ENCODE measurements around the gene PXMP4.

The PXMP4 gene

DNA sequence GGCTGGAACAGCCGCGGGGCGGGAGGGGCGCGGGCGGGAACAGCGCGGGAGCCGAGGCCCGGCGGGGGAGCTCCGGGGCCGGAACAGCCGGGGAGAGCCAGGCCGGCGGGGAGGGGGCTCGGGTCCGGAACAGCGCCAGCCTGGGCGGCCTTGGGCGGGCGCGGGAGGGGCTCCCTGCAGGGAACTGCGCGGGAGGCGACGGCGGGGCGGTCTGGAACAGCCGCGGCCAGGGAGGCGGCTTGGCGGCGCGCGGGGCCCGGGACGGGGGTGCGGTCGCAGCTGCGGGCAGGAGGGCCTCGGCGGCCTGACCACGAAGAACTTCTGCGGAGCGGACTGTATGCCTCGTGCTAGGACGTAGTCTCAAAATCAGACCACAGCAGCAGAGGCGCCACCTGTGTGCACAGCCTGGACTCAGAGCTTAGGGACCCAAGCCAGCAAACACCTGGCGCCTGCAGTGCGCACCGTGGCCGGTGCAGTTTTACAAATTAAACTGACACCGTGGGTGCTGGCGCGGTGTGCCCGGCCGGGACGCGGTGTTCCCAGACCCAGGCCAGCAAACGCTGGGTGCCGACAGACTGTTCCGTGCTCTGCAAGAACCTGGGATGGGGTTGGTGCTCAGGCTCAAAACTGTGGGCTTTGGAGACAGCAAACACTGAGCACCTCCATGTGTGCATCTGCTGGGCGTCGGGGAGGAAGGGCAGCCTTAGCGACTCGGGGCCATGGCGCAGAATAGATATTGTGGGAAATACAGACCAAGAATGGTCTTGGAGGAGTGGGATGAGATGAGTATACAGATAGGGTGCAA is 12.3 kb upstream of the PXMP4 start:
- no peak for DNase-seq (ENCODE audit: low read depth)

- peak; percentile 80 for DNase-seq (ENCODE audit: low read depth)
Observed at GRCh38 chr20:33731693-33732165, 11.6 kb upstream of the PXMP4 start, which contains the start of gene ZNF341. Gene ZNF341 (plus strand): TSS chr20:33731996. CDS start chr20:33732022, 26 bp downstream.

DNA sequence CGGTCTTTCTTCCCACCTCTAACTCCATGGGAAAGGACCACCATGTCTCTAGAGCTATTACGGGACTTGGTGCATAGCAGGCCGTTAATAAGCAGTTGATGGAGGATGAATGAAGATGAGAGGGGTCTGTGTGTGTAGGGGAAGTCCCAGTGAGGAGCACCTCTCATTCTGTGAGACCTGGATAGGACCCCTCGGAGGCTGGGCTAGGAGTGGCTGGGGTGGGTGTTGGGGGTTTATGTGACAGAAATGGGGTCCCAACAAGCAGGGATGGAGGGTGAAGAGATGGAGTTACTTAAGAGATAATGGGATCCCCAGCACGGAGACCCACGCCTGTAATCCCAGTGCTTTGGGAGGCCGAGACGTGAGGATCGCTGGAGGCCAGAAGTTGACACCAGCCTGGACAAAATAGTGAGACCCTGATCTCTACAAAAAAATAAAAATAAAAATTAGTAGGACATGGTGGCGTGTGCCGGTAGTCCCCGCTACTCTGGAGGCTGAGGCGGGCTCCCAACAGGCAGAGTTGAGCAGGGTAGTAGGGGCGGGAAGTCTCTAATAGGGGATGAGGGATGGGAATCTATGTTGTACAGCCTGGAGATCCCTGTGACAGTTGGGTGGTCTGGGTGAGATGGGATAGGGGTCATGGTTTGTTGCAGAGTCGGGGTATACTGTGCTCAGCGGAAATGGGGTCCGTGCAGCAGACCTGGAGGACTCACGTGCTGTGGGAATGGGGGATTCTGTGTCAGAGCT is 11.0 kb upstream of the PXMP4 start:
- no peak for DNase-seq (ENCODE audit: low read depth)

DNA sequence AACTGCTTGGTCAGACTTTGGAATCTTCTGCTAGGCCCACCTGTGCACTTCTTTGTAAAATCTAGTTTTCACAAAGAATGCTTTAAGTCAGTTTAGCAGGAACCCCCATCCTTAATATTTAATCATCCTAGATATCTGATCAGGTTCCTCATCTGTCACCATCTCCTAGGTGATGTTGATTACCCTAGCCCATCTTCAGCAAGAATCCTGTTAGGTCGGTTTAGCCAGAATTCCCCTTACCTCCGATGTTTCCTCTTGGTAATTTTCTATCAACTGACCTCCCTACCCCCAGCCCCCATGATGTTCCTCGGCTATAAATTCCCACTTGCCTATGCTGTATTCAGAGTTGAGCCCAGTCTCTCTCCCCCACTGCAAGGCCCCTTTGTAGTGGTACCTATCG is 9.0 kb upstream of the PXMP4 start:
- DNase-seq (ENCODE audit: low read depth), result no peak

DNA sequence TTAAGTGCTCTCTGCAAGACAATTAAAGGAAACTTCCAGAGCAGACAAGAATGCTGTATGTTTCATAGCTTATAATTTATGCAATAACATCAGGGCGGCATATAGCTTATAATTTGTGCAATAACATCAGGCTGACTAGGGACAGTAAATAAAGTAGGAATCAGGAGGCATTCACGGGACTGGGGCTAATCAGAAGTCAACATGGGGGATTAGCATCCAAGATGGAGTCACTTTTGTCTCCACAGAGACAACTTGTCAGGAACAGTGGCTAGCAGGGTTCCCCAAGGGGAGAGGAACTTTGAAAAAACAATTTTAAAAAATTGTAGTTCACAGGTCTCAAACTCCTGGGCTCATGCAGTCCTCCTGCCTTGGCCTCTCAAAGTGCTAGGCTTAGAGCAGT is 8.4 kb upstream of the PXMP4 start:
- no peak for DNase-seq (ENCODE audit: low read depth)

DNA sequence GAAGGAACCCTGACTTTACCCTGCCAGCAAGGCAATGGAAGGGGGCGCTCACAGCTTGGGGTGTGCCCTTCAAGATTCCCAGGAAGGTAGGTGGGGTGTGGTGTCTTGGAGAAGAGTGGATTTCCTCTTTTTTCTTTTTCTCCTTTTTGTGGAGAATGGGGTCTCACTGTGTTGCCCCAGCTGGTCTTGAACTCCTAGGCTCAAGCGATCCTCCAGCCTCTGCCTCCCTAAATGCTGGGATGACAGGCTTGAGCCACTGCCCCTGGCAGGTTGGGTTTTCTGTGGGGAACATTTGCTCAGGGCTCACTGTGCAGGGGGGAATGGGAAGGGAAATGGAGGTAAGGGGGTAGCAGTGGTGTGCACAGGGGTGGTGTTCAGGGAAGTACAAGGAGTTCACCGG is 7.7 kb upstream of the PXMP4 start:
- DNase-seq (ENCODE audit: low read depth), result no peak

DNA sequence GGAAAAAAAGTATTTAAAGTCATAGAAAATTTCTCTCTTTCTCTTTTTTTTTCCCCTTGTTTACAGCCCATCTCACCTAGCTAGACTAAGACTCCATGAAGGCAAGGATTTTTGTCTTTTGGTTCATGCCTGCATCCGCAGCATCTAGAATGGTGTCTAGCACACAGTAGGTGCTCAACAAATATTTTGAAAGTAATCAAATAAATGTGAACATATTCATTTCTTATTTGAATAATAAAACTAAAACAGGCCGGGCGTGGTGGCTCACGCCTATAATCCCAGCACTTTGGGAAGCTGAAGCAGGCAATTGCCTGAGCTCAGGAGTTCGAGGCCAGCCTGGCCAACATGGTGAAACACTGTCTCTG is 7.0 kb upstream of the PXMP4 start:
- DNase-seq (ENCODE audit: low read depth), result no peak

GRCh38 chr20:33725607-33726264 is 5.6 kb upstream of the PXMP4 start:
- no peak for DNase-seq (ENCODE audit: low read depth)

- no peak for DNase-seq (ENCODE audit: low read depth)
Observed at GRCh38 chr20:33724439-33725094, 4.5 kb upstream of the PXMP4 start.

GRCh38 chr20:33721391-33722140 is 1.5 kb upstream of the PXMP4 start:
- no peak for DNase-seq (ENCODE audit: low read depth)

- no peak for DNase-seq (ENCODE audit: low read depth)
Observed at GRCh38 chr20:33719277-33719988, 677 bp downstream of the PXMP4 start.

DNA sequence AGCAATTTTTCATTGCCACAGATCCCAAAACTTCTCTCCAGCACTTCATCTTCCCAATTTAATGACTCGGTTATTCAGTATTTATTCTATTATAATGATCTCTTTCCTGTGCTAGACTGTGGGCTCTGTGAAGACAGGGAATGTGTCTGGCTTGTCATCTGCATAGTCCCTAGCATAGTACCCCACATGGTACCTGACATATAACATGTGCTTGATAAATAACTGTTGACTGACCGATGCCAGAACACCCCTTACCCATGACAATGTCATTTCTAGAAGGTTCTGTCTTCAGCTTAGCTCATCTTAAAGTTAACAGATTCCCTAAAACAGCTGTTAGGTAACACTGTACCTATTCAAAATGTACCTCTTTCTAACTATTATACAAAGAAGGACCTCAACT is 3.6 kb downstream of the PXMP4 start:
- DNase-seq (ENCODE audit: low read depth), result no peak

DNA sequence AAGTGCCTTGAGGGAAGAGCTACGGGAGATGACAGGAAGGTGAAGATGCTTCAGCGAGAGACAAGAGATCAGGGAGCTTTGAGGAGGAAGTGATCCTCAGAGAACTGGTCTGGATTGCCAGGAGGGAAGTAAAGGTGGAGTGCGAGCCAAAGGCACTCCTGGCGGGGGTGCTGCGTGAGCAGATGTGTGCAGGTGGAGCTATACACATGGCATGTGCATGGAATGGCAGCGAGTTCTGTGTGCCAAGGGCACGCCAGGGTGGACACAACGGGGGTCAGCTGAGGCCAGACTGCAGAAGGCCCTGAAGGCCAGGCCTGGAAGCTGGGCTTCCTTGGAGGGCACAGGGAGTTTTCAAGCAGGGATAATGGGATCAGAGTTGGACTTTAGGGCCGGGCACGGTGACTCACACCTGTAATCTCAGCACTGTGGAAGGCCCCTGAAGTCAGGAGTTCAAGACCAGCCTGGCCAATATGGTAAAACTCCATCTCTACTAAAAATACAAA is 6.2 kb downstream of the PXMP4 start:
- no peak for DNase-seq (ENCODE audit: low read depth)

DNA sequence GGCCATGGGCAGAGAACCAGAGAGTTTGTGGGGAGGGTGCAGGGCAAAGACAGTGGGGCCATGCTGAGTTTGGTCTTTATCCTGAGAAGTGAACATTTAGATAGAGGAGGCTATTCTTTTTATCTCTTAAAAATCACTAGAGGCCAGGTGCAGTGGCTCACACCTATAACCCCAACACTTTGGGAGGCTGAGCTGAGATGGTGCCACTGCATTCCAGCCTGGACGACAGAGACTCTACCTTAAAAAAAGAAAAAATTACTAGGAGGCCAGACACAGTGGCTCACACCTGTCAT is 8.7 kb downstream of the PXMP4 start:
- no peak for DNase-seq (ENCODE audit: low read depth)

- DNase-seq (ENCODE audit: low read depth), result no peak
Observed at GRCh38 chr20:33710681-33711445, 9.2 kb downstream of the PXMP4 start.

DNA sequence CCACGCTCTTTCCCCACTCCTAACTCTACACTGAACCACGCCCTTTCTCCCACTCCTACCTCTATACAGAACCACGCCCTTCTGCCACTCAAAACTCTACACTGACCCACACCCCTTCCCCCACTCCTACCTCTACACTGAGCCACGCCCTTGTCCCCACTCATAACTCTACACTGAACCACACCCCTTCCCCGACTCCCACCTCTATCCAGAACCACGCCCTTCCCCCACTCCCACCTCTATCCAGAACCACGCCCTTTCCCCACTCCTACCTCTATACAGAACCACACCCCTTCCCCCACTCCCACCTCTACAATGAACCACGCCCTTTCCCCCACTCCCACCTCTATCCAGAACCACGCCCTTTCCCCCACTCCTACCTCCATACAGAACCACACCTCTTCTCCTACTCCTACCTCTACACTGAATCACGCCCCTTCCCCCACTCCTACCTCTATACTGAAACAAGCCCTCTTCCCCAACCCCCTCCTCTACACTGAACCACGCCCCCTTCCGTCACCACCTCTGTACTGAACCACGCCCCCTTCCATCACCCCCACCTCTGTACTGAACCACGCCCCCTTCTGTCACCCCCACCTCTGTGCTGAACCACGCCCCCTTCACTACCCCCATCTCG is 10.1 kb downstream of the PXMP4 start:
- no peak for DNase-seq (ENCODE audit: low read depth)

GRCh38 chr20:33709398-33709797 is 10.7 kb downstream of the PXMP4 start:
- no peak for DNase-seq (ENCODE audit: low read depth)

DNA sequence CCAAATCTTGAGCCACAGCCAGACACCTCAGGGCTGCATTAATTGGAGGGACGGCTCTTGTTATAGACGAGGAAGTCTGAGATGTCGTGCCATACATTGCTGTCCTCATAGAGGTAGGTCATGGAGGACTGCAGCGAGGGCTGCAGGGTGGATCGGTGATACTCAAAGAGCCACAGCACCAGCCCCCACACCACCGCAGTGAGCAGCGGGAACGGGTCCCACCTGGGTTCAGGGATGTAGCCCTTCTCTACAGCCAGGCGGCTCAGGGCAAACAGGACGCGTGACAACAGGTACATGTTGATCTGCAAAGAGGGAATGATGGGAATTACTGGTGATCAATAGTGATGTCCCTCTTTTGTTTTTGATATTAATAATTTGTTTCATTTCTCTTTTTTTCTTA is 12.4 kb downstream of the PXMP4 start:
- no peak for DNase-seq (ENCODE audit: low read depth)

DNA sequence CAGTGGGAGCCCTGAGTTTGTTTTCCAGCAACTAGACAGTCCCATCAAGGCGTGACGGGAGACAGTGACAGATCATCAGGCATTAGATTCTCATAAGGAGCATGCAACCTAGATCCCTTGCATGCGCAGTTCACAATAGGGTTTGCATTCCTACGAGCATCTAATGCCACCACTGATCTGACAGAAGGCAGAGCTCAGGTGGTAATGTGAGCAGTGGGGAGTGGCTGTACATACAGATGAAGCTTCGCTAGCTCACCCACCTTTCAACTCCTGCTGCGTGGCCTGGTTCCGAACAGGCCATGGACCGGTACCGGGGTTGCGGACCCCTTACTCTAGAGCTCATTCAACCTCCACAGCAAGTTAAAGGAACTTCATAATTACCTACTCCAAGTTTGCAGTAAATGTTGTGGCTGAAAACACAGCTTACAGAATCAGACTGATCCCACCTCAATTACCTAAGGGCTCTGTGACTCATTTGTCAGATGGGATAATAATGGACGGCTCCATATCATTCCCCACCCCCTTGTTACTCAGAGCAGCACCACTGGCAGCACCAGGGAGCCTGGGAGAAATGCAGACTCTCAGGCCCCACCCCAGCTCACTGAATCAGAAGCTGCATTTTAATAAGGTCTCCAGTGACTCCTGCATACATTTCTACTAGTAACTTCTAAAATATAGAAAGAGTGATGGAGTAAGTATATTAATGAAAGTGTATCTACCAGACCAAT is 15.7 kb downstream of the PXMP4 start:
- DNase-seq (ENCODE audit: low read depth), result no peak

Measured in stimulated activated CD8-positive, alpha-beta memory T cell treated with anti-CD3 and anti-CD28 coated beads, Interleukin-12 subunit alpha, Interleukin-12 subunit beta, amount 100 ng/mL, for 4 hours (primary cell).